ENCODE data around the gene LRPPRC.
A peak's percentile ranks its signal among the peaks of the same experiment; 100 is the strongest.

LRPPRC gene

GRCh38 chr2:43980902-43981301 lies 14.9 kb downstream of the LRPPRC start:
- no peak for FAIRE-seq
- no peak for DNase-seq (ENCODE audit: insufficient read length, low spot score)
- no peak for TF ChIP-seq CTCF (IDR thresholded peaks at IDR 0.05; ENCODE audit: insufficient read depth, missing control alignments)

- DNase-seq (ENCODE audit: insufficient read length, low spot score) (no peak), FAIRE-seq (peak; percentile 58)
- no peak for TF ChIP-seq CTCF (IDR thresholded peaks at IDR 0.05; ENCODE audit: insufficient read depth, missing control alignments)
These were observed 18.0 kb downstream of the LRPPRC start for GRCh38 chr2:43977677-43978375.

- no peak for TF ChIP-seq CTCF (IDR thresholded peaks at IDR 0.05; ENCODE audit: insufficient read depth, missing control alignments)
- DNase-seq (ENCODE audit: insufficient read length, low spot score), result no peak
- no peak for FAIRE-seq
These were observed 34.9 kb downstream of the LRPPRC start for GRCh38 chr2:43960921-43961320.

- FAIRE-seq (no peak), DNase-seq (ENCODE audit: insufficient read length, low spot score) (no peak)
- no peak for TF ChIP-seq CTCF (IDR thresholded peaks at IDR 0.05; ENCODE audit: insufficient read depth, missing control alignments)
These were observed 37.2 kb downstream of the LRPPRC start for GRCh38 chr2:43958397-43959275.

- TF ChIP-seq CTCF (IDR thresholded peaks at IDR 0.05; ENCODE audit: insufficient read depth, missing control alignments), result peak; percentile 51
- FAIRE-seq (no peak), DNase-seq (ENCODE audit: insufficient read length, low spot score) (no peak)
These were observed 45.3 kb downstream of the LRPPRC start for GRCh38 chr2:43950383-43951008.

- no peak for DNase-seq (ENCODE audit: insufficient read length, low spot score)
- no peak for FAIRE-seq
- TF ChIP-seq CTCF (IDR thresholded peaks at IDR 0.05; ENCODE audit: insufficient read depth, missing control alignments), result no peak
These were observed 47.4 kb downstream of the LRPPRC start for GRCh38 chr2:43948370-43948769.

All from D721Med (cell line).